Endodermal cell (in vitro differentiated cells): Measurements from ENCODE around the gene HDAC4. TPM values are rescaled to one million over a fixed set of nuclear protein-coding genes. Genes with fewer than 3 reads are reported as not detected.

ENCODE experiments used
- DNase-seq: peaks from one replicate; pipeline ENCODE4 v3.0.0-alpha.2; 2017
- H3K27ac ChIP-seq: 2 replicates; pipeline ENCODE4 v1.5.1; 2013; ENCODE audit warnings: mild to moderate bottlenecking, low read depth, low read length, moderate library complexity
- H3K27me3 ChIP-seq: 2 replicates; pipeline ENCODE4 v1.6.1; 2013; ENCODE audit warnings: mild to moderate bottlenecking, low read length, moderate library complexity; ENCODE audit not compliant: insufficient read depth, control insufficient read depth, poor library complexity, severe bottlenecking
- H3K36me3 ChIP-seq: 2 replicates; pipeline ENCODE4 v1.7.0; 2013; ENCODE audit warnings: mild to moderate bottlenecking, low read length, moderate library complexity; ENCODE audit not compliant: control insufficient read depth, insufficient read depth
- H3K4me1 ChIP-seq: one replicate; pipeline ENCODE4 v1.7.0; 2013; ENCODE audit warnings: low read length; ENCODE audit not compliant: control insufficient read depth, insufficient read depth
- H3K4me3 ChIP-seq: 2 replicates; pipeline ENCODE4 v1.5.1; 2013; ENCODE audit warnings: mild to moderate bottlenecking, low read length, moderate library complexity
- H3K9ac ChIP-seq: 2 replicates; pipeline ENCODE4 v1.6.1; 2013; ENCODE audit warnings: mild to moderate bottlenecking, low read length, moderate library complexity; ENCODE audit not compliant: poor library complexity, severe bottlenecking; ENCODE audit errors: extremely low read depth
- H3K9me3 ChIP-seq: 2 replicates; pipeline ENCODE4 v1.6.1; 2013; ENCODE audit warnings: mild to moderate bottlenecking, low read length, moderate library complexity; ENCODE audit not compliant: control insufficient read depth
- H3K27ac Mint-ChIP-seq: 2 replicates; pipeline ENCODE4 v1.8.0; 2020; ENCODE audit warnings: mixed read lengths
- H3K27me3 Mint-ChIP-seq: 2 replicates; pipeline ENCODE4 v1.8.0; 2021; ENCODE audit warnings: mild to moderate bottlenecking, mixed read lengths; ENCODE audit not compliant: insufficient read depth
- H3K36me3 Mint-ChIP-seq: 2 replicates; pipeline ENCODE4 v1.8.0; 2020; ENCODE audit warnings: low read depth, mixed read lengths
- H3K4me1 Mint-ChIP-seq: 2 replicates; pipeline ENCODE4 v1.8.0; 2020; ENCODE audit warnings: mixed read lengths
- H3K4me3 Mint-ChIP-seq: 2 replicates; pipeline ENCODE4 v1.8.0; 2020; ENCODE audit warnings: mild to moderate bottlenecking, moderate library complexity, mixed read lengths
- H3K9me3 Mint-ChIP-seq: 2 replicates; pipeline ENCODE4 v1.8.0; 2020; ENCODE audit warnings: mild to moderate bottlenecking, mixed read lengths
- WGBS, 2 experiments: methylation state at CpG; one replicate each; pipeline versions ENCODE4 v1.1.5 to v1.1.7; 2013; ENCODE audit warnings: missing lambda C conversion rate in 2 of 2, mixed read lengths in 1 of 2; ENCODE audit not compliant: insufficient coverage in 1 of 2, insufficient read length in 1 of 2; 5-methylcytosine and 5-hydroxymethylcytosine counted together
- total RNA-seq, 2 donors: library from RNA; stranded (reverse); fragmentation: NEBNext Ultra II Directional in 1 of 2; extraction: Animal tissue kit (Norgen Biotek cat#: 25700) in 1 of 2; gene quantifications; 2 replicates in 1 of 2; 3 replicates in 1 of 2; pipeline ENCODE4 v1.2.1, GENCODE V29; 2021
- TF ChIP-seq, protein P1 (sequence below): fragments of 200-600 bp; sonication (generic); conservative IDR thresholded peaks from 2 replicates; pipeline ENCODE4 v1.5.0; 2021; ENCODE audit warnings: antibody characterized with exemption, mild to moderate bottlenecking

The HDAC4 gene
- total RNA-seq, 2 donors from 2014 or later: 45.7 to 51.2 TPM

DNA sequence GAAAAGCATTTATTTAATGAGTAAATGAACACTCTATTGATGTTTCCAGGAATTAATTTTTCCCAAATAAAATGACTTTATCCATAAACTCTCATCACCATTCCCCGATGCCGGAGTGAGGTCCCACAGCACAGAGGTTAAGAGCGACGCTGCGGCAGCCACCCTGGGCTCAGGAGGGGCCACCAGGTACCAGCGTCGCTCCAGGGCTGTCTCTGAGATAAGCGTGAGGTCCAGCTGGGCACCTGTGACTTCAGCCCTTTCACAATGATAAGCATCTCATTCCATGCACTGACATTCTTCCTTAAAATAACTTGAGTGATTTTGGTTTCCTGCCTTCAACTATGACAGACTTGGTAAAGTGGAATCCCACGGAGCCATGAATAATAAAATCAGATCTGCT lies 370.9 kb downstream of the HDAC4 start:
- no peaks in the 10 kb centered on the region for H3K4me1 Mint-ChIP-seq
- no peak overlapping the region for H3K4me3 Mint-ChIP-seq
- peaks cover 1% of the 10 kb centered on the region for H3K27me3 Mint-ChIP-seq
- H3K4me1 ChIP-seq: no peaks in the 10 kb centered on the region
- TF ChIP-seq, protein P1, sequence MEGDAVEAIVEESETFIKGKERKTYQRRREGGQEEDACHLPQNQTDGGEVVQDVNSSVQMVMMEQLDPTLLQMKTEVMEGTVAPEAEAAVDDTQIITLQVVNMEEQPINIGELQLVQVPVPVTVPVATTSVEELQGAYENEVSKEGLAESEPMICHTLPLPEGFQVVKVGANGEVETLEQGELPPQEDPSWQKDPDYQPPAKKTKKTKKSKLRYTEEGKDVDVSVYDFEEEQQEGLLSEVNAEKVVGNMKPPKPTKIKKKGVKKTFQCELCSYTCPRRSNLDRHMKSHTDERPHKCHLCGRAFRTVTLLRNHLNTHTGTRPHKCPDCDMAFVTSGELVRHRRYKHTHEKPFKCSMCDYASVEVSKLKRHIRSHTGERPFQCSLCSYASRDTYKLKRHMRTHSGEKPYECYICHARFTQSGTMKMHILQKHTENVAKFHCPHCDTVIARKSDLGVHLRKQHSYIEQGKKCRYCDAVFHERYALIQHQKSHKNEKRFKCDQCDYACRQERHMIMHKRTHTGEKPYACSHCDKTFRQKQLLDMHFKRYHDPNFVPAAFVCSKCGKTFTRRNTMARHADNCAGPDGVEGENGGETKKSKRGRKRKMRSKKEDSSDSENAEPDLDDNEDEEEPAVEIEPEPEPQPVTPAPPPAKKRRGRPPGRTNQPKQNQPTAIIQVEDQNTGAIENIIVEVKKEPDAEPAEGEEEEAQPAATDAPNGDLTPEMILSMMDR: no peak
- H3K27ac Mint-ChIP-seq: no peak overlapping the region
- H3K27ac ChIP-seq: no peak overlapping the region
- H3K9me3 ChIP-seq: no peaks in the 10 kb centered on the region
- H3K9ac ChIP-seq: no peak overlapping the region
- 68 to 79% methylated on average over 6 to 9 of the region's 9 CpGs for WGBS, 2 experiments
- H3K36me3 Mint-ChIP-seq: no peaks in the 10 kb centered on the region
- no peaks in the 10 kb centered on the region for H3K36me3 ChIP-seq
- no peaks in the 10 kb centered on the region for H3K9me3 Mint-ChIP-seq
- DNase-seq: no peak
- no peak overlapping the region for H3K4me3 ChIP-seq
- H3K27me3 ChIP-seq: no peaks in the 10 kb centered on the region

DNA sequence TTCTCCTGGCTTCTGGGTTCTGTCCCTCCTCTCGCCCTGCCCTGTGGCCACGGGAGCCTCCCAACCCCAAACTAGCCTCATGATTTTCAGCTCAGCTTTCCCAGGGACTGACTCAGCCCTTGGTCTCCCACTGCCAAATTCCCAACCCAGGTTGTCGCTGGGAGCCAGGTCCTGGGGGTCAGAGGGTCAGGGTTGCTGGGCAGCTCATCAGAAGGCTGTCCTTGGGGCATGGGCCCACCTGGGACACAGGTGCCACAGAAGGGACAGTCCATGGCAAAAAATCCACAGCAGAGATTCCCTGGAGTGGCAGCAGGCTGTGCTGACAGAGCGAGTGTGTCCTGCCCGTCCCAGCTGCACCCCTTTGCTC lies 372.6 kb downstream of the HDAC4 start:
- Histone ChIP-seq H3K27ac (no peak overlapping the region), H3K4me1 (no peaks in the 10 kb centered on the region), H3K9me3 (no peaks in the 10 kb centered on the region), H3K4me3 (no peak overlapping the region), H3K9ac (no peak overlapping the region), H3K36me3 (no peaks in the 10 kb centered on the region), H3K27me3 (no peaks in the 10 kb centered on the region)
- H3K27me3 Mint-ChIP-seq: peaks cover 1% of the 10 kb centered on the region
- WGBS, 2 experiments: 96 to 100% methylated on average over 1 to 5 of the region's 5 CpGs
- H3K36me3 Mint-ChIP-seq: no peaks in the 10 kb centered on the region
- TF ChIP-seq, protein P1: no peak
- H3K4me3 Mint-ChIP-seq: no peak overlapping the region
- no peak overlapping the region for H3K27ac Mint-ChIP-seq
- no peaks in the 10 kb centered on the region for H3K4me1 Mint-ChIP-seq
- no peaks in the 10 kb centered on the region for H3K9me3 Mint-ChIP-seq
- no peak for DNase-seq

DNA sequence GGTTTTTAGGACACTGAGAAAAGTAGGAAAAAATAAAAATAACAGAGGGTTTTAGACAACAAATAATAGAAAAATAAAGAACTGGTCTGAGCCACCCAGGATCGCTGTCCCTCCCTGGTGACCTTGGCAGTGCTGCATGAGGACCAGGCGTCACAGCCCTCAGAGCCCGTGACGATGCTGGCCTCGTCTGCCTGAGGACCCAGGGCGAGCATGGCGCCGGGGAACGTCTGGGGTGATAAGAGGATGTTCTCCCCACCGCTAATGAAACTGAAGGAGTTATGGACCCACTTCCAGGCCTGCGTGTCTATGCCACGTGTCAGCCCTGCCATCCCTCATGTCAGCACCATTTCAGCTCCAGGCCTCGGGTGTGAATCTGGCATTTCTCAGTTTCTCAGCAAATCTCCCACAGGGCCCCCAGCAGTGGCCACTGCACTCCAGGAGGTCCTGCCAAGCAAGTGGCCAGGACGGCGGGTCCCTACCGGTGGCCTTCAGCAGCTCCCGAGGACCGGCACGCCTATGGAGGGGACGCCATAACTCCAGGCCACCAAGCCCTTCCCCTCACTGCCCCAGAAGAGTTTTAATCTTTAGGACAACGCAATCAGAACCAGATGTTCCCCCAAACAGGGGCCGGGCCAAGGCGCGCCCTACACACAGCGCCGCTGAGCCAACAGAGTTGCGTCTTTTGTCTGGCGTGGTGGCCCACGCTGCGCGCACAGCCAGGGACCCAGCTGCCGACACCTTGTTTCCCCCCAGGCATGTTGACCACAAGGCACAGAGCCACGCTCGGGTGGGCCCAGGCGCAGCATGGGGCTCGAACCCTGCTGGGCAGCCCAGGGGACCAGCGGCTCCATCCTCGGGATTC lies 373.2 kb downstream of the HDAC4 start:
- no peak overlapping the region for H3K27ac ChIP-seq
- TF ChIP-seq, protein P1: no peak
- no peak overlapping the region for H3K27ac Mint-ChIP-seq
- H3K36me3 ChIP-seq: no peaks in the 10 kb centered on the region
- no peak for DNase-seq
- H3K9ac ChIP-seq: no peak overlapping the region
- H3K9me3 ChIP-seq: no peaks in the 10 kb centered on the region
- no peaks in the 10 kb centered on the region for H3K4me1 Mint-ChIP-seq
- H3K4me1 ChIP-seq: no peaks in the 10 kb centered on the region
- 94 to 95% methylated on average over 28 to 38 of the region's 38 CpGs for WGBS, 2 experiments
- no peaks in the 10 kb centered on the region for H3K36me3 Mint-ChIP-seq
- H3K27me3 Mint-ChIP-seq: peaks cover 1% of the 10 kb centered on the region
- no peak overlapping the region for H3K4me3 ChIP-seq
- H3K4me3 Mint-ChIP-seq: no peak overlapping the region
- no peaks in the 10 kb centered on the region for H3K27me3 ChIP-seq
- H3K9me3 Mint-ChIP-seq: no peaks in the 10 kb centered on the region
